Mesendoderm (in vitro differentiated cells): ENCODE data around the gene MTUS2.

ENCODE experiments used
- DNase-seq: peaks from one replicate; pipeline ENCODE4 v3.0.0; 2013
- H2AK5ac ChIP-seq: 2 replicates; pipeline ENCODE4 v1.6.1; 2013; ENCODE audit warnings: low read length, inconsistent platforms
- H2BK120ac ChIP-seq: 2 replicates; pipeline ENCODE4 v1.6.1; 2013; ENCODE audit warnings: low read depth, mild to moderate bottlenecking, low read length, moderate library complexity, mixed read lengths
- H2BK15ac ChIP-seq: replicated peaks from 2 replicates; pipeline ENCODE4 v1.6.1; 2013; ENCODE audit warnings: low read depth, mild to moderate bottlenecking, moderate library complexity
- H2BK5ac ChIP-seq: 2 replicates; pipeline ENCODE4 v1.6.1; 2013; ENCODE audit warnings: low read length, inconsistent platforms
- H3K18ac ChIP-seq: 2 replicates; pipeline ENCODE4 v1.6.1; 2013; ENCODE audit warnings: mild to moderate bottlenecking, low read length, mixed read lengths
- H3K23ac ChIP-seq: one replicate; pipeline ENCODE4 v1.6.1; 2013; ENCODE audit warnings: low read length
- H3K27ac ChIP-seq: 2 replicates; pipeline ENCODE4 v1.5.1; 2013; ENCODE audit warnings: low read depth, mild to moderate bottlenecking, inconsistent platforms, low read length, moderate library complexity
- H3K27me3 ChIP-seq: 2 replicates; pipeline ENCODE4 v1.6.1; 2013; ENCODE audit warnings: low read length, control low read depth, mild to moderate bottlenecking, inconsistent platforms; ENCODE audit not compliant: insufficient read depth, poor library complexity
- H3K36me3 ChIP-seq: 2 replicates; pipeline ENCODE4 v1.6.1; 2013; ENCODE audit warnings: low read length, inconsistent platforms; ENCODE audit not compliant: control insufficient read depth, insufficient read depth
- H3K4ac ChIP-seq: one replicate; pipeline ENCODE4 v1.6.1; 2013; ENCODE audit warnings: low read depth, mild to moderate bottlenecking, low read length, moderate library complexity
- H3K4me1 ChIP-seq: 2 replicates; pipeline ENCODE4 v1.6.1; 2013; ENCODE audit warnings: low read depth, low read length, inconsistent platforms; ENCODE audit not compliant: control insufficient read depth
- H3K4me2 ChIP-seq: 2 replicates; pipeline ENCODE4 v1.6.1; 2013; ENCODE audit warnings: low read length
- H3K4me3 ChIP-seq: 2 replicates; pipeline ENCODE4 v1.5.1; 2013; ENCODE audit warnings: mild to moderate bottlenecking, low read length
- H3K56ac ChIP-seq: one replicate; pipeline ENCODE4 v1.6.1; 2013; ENCODE audit warnings: low read length
- H3K79me1 ChIP-seq: 2 replicates; pipeline ENCODE4 v1.6.1; 2013; ENCODE audit warnings: low read length, inconsistent platforms
- H3K79me2 ChIP-seq: 2 replicates; pipeline ENCODE4 v1.6.1; 2013; ENCODE audit warnings: mild to moderate bottlenecking, low read length; ENCODE audit not compliant: control insufficient read depth, insufficient read depth
- H3K9ac ChIP-seq: 2 replicates; pipeline ENCODE4 v1.6.1; 2013; ENCODE audit warnings: low read length, inconsistent platforms
- H4K5ac ChIP-seq: one replicate; pipeline ENCODE4 v1.6.1; 2013; ENCODE audit warnings: low read length
- H4K8ac ChIP-seq: one replicate; pipeline ENCODE4 v1.6.1; 2013; ENCODE audit warnings: low read depth, mild to moderate bottlenecking, control low read depth, low read length, moderate library complexity
- WGBS: extraction: QIAGEN DNeasy Blood & Tissue Kit; methylation state at CpG from one replicate; pipeline ENCODE4 v1.1.7; 2013; ENCODE audit warnings: low lambda C conversion rate, missing lambda C conversion rate; ENCODE audit not compliant: insufficient coverage; ENCODE audit errors: extremely low coverage; 5-methylcytosine and 5-hydroxymethylcytosine counted together

The MTUS2 gene

DNA sequence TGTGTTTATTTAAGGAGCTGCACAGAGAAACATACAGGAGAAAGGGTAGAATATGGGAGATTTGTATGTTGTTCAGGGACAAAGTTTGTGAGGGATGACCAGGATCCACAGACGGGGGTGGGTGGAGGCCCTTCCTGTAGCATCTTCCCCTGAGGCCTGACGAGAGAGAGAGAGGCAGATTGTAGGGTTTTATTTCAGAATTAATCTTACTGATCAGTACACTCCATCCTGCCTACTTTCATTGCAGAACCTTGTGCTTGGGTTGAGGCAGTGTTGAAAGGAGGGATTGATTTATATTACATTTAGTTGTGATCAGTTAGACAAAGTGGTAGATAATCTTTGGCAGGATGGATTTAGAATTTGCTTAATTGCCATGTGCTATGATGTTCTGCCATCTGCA, 39.6 kb downstream of the MTUS2 start:
- H2BK15ac ChIP-seq, result no peak overlapping the region
- no peak overlapping the region for H3K27ac ChIP-seq
- H3K18ac ChIP-seq, result no peak overlapping the region
- no peak overlapping the region for H4K8ac ChIP-seq
- H3K79me2 ChIP-seq, result no peaks in the 10 kb centered on the region
- H2AK5ac ChIP-seq, result no peak overlapping the region
- no peaks in the 10 kb centered on the region for H3K27me3 ChIP-seq
- no peak overlapping the region for H3K9ac ChIP-seq
- no peak overlapping the region for H4K5ac ChIP-seq
- H3K4me3 ChIP-seq, result no peak overlapping the region
- H3K4me1 ChIP-seq, result no peaks in the 10 kb centered on the region
- H3K23ac ChIP-seq, result no peak overlapping the region
- H3K4me2 ChIP-seq, result no peak overlapping the region
- WGBS, result no CpG with 5 or more reads among the region's 2 CpGs
- no peak overlapping the region for H3K56ac ChIP-seq
- H2BK5ac ChIP-seq, result no peak overlapping the region
- H2BK120ac ChIP-seq, result no peak overlapping the region
- no peaks in the 10 kb centered on the region for H3K79me1 ChIP-seq
- no peaks in the 10 kb centered on the region for H3K36me3 ChIP-seq
- no peak overlapping the region for H3K4ac ChIP-seq
- DNase-seq, result no peak

DNA sequence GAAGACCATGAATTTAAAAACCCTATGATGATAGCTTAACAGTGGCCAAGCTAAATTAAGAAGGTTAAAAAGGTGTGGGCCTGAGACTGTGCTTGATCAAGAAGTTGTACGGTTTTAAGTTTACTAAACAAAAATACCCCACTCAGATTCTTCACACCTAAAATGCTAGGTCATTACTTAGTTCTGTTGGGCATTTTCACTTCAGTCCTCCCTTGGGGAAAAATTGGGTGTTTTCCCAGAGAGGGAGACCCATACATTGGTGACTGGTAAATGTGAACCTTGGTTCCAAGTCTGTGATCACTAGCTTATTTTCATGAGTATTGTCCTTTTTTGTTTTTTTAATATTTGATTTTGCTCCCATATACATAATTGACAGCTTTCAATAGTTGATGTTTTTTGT, 44.4 kb downstream of the MTUS2 start:
- H4K8ac ChIP-seq, result no peak overlapping the region
- no peaks in the 10 kb centered on the region for H3K36me3 ChIP-seq
- no peak overlapping the region for H3K27ac ChIP-seq
- H3K79me1 ChIP-seq, result no peaks in the 10 kb centered on the region
- H2BK15ac ChIP-seq, result no peak overlapping the region
- no peak overlapping the region for H2BK120ac ChIP-seq
- no peak for DNase-seq
- H3K18ac ChIP-seq, result no peak overlapping the region
- H3K79me2 ChIP-seq, result no peaks in the 10 kb centered on the region
- H3K4me3 ChIP-seq, result no peak overlapping the region
- H3K23ac ChIP-seq, result no peak overlapping the region
- H3K27me3 ChIP-seq, result no peaks in the 10 kb centered on the region
- no peak overlapping the region for H3K4ac ChIP-seq
- WGBS, result no CpG with 5 or more reads among the region's 1 CpG
- H3K4me1 ChIP-seq, result no peaks in the 10 kb centered on the region
- no peak overlapping the region for H3K56ac ChIP-seq
- H3K4me2 ChIP-seq, result no peak overlapping the region
- no peak overlapping the region for H3K9ac ChIP-seq
- no peak overlapping the region for H4K5ac ChIP-seq
- no peak overlapping the region for H2BK5ac ChIP-seq
- no peak overlapping the region for H2AK5ac ChIP-seq

DNA sequence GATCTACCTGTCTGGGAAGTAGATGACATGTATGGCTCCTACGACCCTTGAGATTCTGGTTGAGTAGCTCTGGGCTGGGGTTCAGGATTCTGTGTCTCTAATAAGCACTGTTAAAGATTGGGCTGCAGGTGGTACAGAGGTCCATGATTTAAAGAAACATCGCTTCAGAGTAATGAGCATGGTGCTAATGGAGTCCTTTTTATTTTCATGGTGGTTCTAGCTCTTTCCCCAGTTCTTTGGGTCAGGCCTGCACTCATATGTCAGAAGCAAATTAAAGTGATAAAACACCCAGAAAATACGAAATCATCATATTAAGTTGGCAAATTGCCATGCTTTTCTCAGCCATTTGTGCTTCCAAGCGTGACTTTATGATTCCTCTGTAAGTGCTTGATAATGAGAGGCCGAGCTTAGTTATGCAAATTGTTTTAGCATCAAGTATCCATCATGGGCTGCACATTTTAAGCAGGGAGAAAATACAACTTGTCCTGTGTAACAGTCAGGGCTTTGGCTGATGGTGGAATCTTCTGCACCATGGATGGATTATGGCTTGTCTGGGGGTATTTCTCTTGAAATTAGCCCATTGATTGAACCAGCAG, 45.1 kb downstream of the MTUS2 start:
- no peak overlapping the region for H2AK5ac ChIP-seq
- H2BK120ac ChIP-seq, result no peak overlapping the region
- no peak overlapping the region for H3K4ac ChIP-seq
- H2BK5ac ChIP-seq, result no peak overlapping the region
- no peaks in the 10 kb centered on the region for H3K36me3 ChIP-seq
- H4K5ac ChIP-seq, result no peak overlapping the region
- no peaks in the 10 kb centered on the region for H3K79me2 ChIP-seq
- no peak overlapping the region for H3K18ac ChIP-seq
- H2BK15ac ChIP-seq, result no peak overlapping the region
- H3K4me1 ChIP-seq, result no peaks in the 10 kb centered on the region
- no peak overlapping the region for H3K27ac ChIP-seq
- no peaks in the 10 kb centered on the region for H3K79me1 ChIP-seq
- no peak for DNase-seq
- no peak overlapping the region for H3K9ac ChIP-seq
- no peak overlapping the region for H4K8ac ChIP-seq
- no peak overlapping the region for H3K4me2 ChIP-seq
- no peak overlapping the region for H3K56ac ChIP-seq
- WGBS, result no CpG with 5 or more reads among the region's 5 CpGs
- no peak overlapping the region for H3K23ac ChIP-seq
- H3K27me3 ChIP-seq, result no peaks in the 10 kb centered on the region
- no peak overlapping the region for H3K4me3 ChIP-seq

DNA sequence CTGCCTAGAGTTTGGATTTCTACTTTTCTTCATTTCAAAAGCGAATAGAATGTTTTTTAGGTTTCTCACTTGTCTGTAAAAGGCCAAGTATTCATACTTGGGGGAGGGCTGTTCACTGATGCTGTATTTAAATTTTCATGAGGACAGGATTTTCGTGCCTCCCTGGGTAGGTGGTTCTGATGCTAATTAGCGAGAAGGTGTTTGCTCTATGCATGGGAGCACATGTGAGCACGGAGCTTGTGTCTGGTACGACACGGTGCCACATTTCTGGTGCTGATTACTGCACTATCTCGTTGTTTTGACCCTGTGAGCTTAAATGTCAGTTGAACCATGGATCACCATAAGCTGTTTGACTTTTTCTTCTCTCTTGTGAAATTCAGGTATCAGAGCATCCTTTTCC, 45.8 kb downstream of the MTUS2 start:
- Histone ChIP-seq H3K4me2 (no peak overlapping the region), H4K5ac (no peak overlapping the region), H3K27ac (no peak overlapping the region), H2AK5ac (no peak overlapping the region), H2BK5ac (no peak overlapping the region), H2BK120ac (no peak overlapping the region), H3K27me3 (no peaks in the 10 kb centered on the region), H3K56ac (no peak overlapping the region), H3K4me1 (no peaks in the 10 kb centered on the region), H3K9ac (no peak overlapping the region), H2BK15ac (no peak overlapping the region), H3K79me1 (no peaks in the 10 kb centered on the region), H3K4ac (no peak overlapping the region), H3K18ac (no peak overlapping the region), H3K23ac (no peak overlapping the region), H4K8ac (no peak overlapping the region), H3K4me3 (no peak overlapping the region), H3K36me3 (no peaks in the 10 kb centered on the region), H3K79me2 (no peaks in the 10 kb centered on the region)
- no peak for DNase-seq
- WGBS, result no CpG with 5 or more reads among the region's 7 CpGs

DNA sequence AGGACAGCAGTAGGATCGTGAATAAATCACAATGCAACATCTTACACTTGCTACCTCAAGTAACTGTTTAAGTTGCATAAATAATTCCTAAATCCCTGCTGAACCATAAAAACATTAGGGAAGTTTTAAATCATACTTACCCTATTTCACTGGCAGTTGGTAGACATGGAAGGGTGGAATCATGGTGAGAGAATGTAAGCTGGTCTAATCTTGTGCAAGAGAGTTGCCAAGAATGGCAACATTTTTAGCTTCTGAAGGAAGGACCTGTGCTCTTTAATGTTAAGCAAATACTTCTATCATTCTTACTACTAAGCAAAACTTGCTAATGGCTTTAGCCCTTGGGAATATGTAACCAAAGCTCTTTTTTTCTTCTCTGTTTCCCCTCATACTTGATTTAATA, 46.8 kb downstream of the MTUS2 start:
- H3K4me1 ChIP-seq, result no peaks in the 10 kb centered on the region
- no peak overlapping the region for H3K4me3 ChIP-seq
- no peak overlapping the region for H3K18ac ChIP-seq
- H4K8ac ChIP-seq, result no peak overlapping the region
- H2BK120ac ChIP-seq, result no peak overlapping the region
- H3K23ac ChIP-seq, result no peak overlapping the region
- no peaks in the 10 kb centered on the region for H3K79me1 ChIP-seq
- no peak overlapping the region for H2AK5ac ChIP-seq
- DNase-seq, result no peak
- no peak overlapping the region for H2BK15ac ChIP-seq
- H3K27me3 ChIP-seq, result no peaks in the 10 kb centered on the region
- H4K5ac ChIP-seq, result no peak overlapping the region
- no peak overlapping the region for H2BK5ac ChIP-seq
- no peaks in the 10 kb centered on the region for H3K79me2 ChIP-seq
- no CpG with 5 or more reads among the region's 1 CpG for WGBS
- H3K4me2 ChIP-seq, result no peak overlapping the region
- no peaks in the 10 kb centered on the region for H3K36me3 ChIP-seq
- H3K27ac ChIP-seq, result no peak overlapping the region
- H3K4ac ChIP-seq, result no peak overlapping the region
- H3K9ac ChIP-seq, result no peak overlapping the region
- no peak overlapping the region for H3K56ac ChIP-seq

DNA sequence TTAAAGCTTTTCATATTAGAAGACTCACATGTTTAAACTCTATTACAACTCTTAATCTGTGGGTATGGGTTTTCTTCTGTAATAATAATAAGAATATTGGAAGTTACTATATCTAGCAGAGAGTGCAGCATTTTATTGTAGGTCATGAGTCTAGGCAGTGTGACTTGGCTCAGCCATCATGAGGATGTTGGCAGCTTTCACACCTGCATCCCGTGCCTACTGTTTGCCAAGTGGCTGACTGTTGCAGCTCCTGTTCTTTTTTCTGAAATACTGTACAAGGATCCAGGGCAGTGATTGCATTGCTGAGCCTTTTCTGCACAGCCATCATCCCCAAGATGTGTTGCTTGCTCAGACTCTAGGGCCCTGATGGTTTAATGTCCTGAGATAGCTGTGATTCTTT, 47.4 kb downstream of the MTUS2 start:
- no peak overlapping the region for H2BK5ac ChIP-seq
- H4K5ac ChIP-seq, result no peak overlapping the region
- H3K4me1 ChIP-seq, result no peaks in the 10 kb centered on the region
- no peak overlapping the region for H2BK15ac ChIP-seq
- no peak overlapping the region for H3K4me2 ChIP-seq
- H2BK120ac ChIP-seq, result no peak overlapping the region
- H3K23ac ChIP-seq, result no peak overlapping the region
- H3K79me1 ChIP-seq, result no peaks in the 10 kb centered on the region
- H3K9ac ChIP-seq, result no peak overlapping the region
- no peak overlapping the region for H4K8ac ChIP-seq
- H3K27ac ChIP-seq, result no peak overlapping the region
- no peak for DNase-seq
- no peak overlapping the region for H2AK5ac ChIP-seq
- no CpG with 5 or more reads among the region's 1 CpG for WGBS
- no peak overlapping the region for H3K18ac ChIP-seq
- no peak overlapping the region for H3K56ac ChIP-seq
- no peaks in the 10 kb centered on the region for H3K36me3 ChIP-seq
- H3K4ac ChIP-seq, result no peak overlapping the region
- H3K4me3 ChIP-seq, result no peak overlapping the region
- no peaks in the 10 kb centered on the region for H3K79me2 ChIP-seq
- no peaks in the 10 kb centered on the region for H3K27me3 ChIP-seq
